ENCODE results near the gene TAF8.

The TAF8 gene

GRCh38 chr6:42125663-42126062 lies 75.3 kb downstream of the TAF8 start:
- no peak for DNase-seq

GRCh38 chr6:42128460-42129359 lies 78.4 kb downstream of the TAF8 start:
- DNase-seq, result no peak

DNA sequence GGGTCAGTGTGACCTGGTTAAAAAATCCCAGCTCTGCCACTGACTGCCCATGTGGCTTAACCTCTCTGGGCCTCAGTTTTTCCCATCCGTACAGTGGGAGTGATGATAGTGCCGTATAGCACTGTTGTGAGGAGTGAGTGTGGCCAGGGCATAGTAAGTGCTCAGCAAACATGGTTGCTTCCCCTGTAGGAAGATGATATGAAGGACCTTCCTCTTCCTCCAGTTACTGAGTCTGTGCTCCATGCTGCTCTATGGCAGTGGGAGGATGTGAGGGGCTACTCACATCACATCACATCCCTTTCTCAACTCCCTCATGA lies 79.0 kb downstream of the TAF8 start:
- no peak for DNase-seq

DNA sequence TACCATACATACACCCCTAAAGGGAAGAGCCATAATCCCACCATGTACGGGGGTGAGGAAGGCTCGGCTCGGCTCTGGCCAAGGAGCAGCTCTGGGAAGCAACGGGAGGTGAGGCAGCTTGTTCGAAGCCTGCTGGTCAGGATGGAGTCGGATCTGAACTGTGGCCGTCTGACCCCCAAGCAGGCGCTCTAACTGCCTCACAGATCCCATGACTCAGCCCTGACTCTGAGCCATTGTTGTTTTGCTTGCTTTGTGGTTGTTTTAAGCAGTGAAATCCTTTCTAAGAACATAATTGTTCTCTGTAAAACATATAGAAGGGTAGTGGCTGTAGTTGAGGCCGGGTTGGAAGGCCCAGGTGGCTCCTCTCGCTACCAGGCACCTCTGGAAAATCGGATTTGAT lies 81.2 kb downstream of the TAF8 start:
- DNase-seq, result no peak

DNA sequence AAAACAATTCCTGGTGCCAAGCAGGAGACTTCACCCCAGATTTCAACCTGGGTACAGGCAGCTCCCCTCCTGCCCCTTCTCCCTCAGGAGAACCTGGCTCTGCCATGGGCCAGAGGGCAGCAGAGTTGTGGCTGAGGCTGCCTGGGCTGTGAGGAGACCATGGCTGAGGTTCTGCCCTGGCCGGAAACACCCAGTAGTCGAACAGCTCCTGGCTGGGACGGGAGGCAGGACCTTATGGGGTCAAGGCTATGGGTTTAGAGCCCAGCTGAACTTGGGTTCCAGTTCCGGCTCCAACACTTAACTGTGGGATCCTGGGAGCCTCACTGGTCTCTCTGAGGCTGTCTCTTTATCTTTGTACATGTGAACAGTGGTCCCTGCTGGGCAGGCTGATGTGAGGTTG lies 83.6 kb downstream of the TAF8 start:
- no peak for DNase-seq

DNA sequence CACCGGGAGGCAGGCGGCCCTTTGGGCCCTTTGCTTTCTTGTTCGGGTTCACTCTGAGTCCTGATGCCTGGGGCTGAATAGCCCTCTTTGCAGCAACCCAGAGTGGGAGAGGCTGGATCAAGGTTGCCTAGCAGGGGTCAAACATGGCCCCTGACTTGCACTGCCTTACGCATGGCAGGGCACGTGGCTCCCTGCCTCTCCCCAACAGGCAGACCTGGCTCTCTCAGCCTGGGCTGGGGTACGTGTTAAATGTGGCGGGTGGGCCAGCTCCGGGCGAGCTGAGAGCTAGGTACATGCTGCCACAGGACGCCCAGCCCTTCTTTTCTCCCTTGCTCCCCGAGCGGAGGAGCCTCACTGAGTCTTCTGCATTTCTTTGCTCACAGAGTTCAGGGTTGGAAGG lies 84.8 kb downstream of the TAF8 start:
- DNase-seq, result no peak

- no peak for DNase-seq
Observed at GRCh38 chr6:42135722-42136121, 85.4 kb downstream of the TAF8 start.

GRCh38 chr6:42136508-42137193 lies 86.3 kb downstream of the TAF8 start:
- DNase-seq, result peak; percentile 19
